Putamen (tissue), 1 donor: Measurements from ENCODE around the gene ZDHHC20.
A peak's percentile ranks its signal among the peaks of the same experiment; 100 is the strongest.
"Not testable (repeated sequence)": the region's sequence is repeated elsewhere in the genome, so short reads cannot be mapped to it uniquely, and the experiment has no call there.

Experiments used
- DNase-seq: peaks from one replicate; pipeline ENCODE4 v3.0.0-alpha.2; 2016; ENCODE audit warnings: low spot score

ZDHHC20 gene

DNA sequence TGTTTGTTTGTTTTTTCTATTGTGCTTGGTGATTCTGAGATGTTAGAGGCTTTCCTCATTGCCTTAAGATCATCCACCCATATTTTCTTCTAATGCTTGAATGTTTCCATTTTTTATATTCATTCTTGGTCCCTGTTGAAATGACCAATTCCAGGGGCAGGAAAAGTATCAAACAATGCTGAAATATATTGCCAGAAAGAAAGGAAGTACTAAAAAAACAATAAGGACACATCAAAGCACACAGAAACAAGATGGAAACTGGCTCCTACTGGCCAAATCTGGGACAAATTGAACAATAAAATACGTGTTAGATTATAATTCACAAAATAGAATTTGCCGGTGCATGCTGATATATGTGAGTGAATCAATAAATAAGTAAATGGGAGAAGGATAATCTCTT, 23.9 kb downstream of the ZDHHC20 start:
- no peak for DNase-seq

DNA sequence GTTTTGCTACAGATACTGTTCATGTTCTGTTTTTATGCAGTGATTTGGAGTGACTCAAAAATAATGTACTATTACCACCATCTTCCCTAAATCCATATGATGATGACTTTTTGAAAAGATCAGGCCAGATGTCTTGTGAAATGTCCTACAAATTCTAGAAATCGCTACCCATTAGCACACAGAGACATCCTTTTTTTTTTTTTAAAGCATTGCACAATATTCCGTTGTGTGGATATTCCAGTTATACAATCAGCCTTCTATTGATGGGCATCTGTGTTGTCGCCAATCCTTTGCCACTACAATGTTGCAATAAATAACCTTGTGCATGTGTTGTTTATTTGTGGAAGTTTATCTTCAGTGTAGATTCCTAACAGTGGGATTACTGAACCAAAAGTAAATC, 24.5 kb downstream of the ZDHHC20 start:
- DNase-seq = peak; percentile 76

DNA sequence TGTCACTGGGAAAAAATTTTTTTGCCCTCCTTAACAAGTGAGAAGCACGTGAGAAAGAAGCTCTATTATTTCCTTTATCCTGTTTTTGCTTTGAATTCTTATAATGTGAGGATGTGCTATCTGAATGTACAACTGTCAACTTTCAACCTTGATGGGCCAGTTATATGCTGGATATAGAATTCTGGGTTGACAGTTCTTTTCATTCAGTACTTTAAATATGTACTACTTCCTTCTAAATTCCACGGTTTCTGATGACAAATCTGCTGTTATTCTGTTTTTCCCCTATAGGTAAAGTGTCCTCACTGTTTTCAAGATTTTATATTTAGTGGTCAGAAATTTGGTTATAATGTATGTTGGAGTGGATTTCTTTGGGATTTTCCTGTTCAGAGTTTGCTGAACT, 29.9 kb downstream of the ZDHHC20 start:
- DNase-seq = no peak

DNA sequence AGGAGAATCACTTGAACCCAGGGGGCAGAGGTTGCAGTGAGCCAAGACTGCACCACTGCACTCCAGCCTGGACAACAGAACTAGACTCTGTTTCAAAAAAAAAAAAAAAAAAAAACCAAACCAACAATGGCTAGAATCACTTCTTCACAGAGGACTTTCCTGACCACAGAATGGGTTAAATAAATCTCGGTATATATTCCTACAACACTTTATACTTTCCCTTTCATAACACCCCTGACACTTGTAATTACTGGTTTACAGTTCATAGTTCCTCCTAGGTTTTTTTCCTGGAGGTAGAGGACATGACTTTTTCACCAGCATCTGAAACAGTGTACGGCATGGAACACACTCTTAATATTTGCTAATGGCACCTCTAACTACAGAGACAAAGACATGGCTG, 31.4 kb downstream of the ZDHHC20 start:
- no peak for DNase-seq

DNA sequence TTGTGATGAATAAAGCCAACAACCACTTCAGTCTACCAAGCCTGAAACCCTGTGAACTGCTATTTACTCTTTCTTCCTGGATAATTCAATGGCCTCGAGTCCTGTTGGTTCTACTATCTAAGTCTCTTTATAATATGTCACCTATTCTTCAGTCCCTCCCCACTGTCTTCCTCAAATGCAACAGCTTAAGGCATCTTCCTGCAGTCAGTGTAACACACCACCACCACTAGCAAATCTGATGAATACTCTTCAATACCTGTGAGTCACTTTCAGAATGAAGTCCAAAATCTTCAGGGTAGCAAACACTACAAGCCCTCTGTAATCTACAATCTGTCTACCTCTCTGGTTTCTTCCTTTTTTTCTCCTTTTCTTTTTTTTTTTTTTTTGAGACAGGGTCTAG, 32.9 kb downstream of the ZDHHC20 start:
- no peak for DNase-seq

DNA sequence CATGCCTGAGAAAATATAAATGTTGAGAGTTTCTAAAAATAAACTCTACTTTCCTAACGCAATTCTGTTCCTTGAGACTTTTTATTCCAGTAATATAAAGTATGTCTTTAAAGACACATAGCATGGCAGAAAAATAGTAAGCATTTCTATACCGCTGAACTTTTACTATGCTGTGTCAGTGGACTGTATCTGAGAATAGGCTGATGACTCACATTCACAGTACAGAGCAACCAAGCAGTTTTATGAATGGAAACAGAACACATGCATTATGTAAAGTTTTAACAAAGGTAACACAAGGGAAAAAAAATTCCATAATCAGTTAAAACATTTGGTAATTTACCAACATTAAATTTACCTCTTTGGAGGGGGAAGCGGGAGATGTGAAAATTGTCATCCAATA, 38.4 kb downstream of the ZDHHC20 start:
- no peak for DNase-seq

DNA sequence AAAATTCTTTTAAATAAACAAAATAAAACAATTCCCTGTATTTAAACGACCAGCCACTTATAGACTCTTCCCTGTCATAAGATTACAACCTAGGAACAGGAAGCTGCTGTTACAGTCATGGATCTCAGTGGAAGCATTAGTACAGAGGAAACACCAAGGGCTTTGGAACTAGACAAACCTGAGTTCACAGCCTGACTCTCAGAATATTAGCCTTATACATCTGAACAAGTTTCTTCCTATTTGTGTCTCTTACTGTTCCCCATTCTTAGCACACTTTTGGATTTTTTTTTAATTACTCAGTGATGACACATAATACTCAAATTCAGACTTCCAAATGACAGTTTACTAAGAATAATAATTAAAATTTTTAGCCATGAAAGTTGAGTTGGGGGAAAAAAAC, 46.1 kb downstream of the ZDHHC20 start:
- no peak for DNase-seq

DNA sequence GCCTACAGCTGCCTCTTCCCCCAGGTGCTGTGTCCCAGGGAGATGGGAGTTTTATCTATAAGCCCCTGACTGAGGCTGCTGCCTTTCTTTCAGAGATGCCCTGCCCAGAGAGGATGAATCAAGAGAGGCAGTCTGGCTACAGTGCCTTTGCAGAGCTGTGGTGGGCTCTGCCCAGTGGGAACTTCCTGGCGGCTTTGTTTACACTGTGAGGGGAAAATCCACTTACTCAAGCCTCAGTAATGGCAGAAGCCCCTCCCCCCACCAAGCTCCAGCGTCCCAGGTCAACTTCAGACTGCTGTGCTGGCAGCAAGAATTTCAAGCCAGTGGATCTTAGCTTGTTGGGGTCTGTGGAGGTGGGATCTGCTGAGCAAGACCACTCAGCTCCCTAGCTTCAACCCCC, 48.6 kb downstream of the ZDHHC20 start:
- DNase-seq = not testable (repeated sequence)

DNA sequence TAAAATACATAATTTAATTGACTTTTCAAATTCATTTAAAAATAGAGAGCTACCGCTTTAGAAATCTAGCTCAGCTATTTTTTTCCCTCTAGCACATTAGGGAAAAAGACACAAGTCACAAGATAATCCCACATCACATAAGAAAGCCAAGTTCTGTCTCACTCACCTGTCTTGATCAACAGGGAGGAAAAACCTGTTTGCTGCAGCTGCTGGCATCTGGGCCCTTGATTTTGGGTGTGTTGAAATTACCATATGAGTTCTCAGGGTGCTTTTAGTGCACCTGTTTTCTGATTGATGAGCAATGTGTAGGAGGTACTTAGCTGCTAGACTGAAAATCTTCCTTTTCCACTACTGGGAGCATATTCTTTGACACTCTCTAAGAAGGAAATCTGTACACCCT, 53.8 kb downstream of the ZDHHC20 start:
- DNase-seq = peak; percentile 29

DNA sequence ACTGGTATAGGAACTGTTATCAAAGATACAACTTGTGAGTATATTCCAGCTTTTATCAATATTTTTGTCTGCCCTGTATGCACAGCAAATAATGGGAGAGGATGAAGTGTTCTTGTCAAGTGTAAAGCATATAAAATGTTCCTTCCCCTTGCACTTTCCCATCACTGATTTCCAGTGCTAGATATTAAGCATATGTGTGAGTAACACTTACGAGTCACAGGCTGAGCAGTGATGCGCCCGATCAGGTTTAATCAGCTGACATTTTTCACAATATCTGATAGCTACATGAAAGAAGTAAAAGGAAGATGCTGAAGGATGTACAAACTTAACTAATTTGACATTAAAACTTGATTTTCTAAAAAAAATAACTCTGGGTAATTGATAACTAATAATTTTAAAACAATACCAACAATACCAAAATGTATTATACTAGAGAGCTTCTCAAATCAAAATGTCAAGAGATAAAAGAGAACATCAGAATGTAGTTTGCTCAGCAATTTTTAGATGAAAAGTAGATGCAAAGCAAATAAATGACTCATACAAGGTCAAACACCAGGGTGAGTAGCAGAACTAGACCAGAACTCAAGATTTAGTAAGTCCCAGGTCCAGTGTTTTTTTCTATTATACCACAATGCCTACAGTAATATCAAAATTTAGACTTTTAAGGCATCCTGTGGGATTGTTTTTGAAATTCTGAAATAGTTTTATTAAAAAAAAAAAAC, 56.4 kb downstream of the ZDHHC20 start:
- DNase-seq = no peak

DNA sequence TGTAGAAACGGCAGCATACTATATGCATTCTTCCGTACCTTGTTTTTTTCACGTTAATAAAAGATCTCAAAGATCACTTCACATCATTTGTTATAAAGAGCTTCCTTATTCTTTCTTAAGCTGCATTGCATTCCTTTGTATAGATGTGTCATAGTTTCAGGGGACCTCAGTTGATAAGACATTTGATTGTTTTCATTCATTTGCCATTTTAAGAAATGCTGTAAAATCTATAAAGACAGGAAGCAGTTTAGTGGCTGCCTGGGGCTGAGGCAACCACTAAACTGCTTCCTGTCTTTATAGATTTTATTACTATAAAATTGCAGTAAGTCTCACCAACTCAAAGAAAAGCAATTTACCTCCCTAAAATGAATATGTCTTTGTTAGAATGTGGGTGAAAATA, 59.4 kb downstream of the ZDHHC20 start:
- DNase-seq = no peak

DNA sequence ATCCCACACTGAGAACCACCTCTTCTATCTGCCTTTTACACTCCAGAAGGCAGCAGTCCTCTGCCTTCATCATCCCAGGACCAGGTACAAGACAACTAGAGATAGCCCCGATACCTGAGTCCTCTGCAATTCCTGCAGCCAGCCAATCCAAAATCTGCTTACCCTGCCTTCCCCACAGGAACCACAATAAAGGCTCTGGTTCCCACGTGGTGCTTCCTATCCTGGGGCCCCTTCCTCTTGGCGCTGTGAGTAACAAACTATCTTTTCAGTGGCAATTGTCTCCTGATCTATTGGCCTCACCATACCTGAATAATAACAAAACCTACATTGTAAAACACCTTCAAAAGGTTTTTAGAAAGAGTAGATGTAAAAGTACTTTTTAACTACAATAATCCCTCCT, 63.1 kb downstream of the ZDHHC20 start:
- no peak for DNase-seq

DNA sequence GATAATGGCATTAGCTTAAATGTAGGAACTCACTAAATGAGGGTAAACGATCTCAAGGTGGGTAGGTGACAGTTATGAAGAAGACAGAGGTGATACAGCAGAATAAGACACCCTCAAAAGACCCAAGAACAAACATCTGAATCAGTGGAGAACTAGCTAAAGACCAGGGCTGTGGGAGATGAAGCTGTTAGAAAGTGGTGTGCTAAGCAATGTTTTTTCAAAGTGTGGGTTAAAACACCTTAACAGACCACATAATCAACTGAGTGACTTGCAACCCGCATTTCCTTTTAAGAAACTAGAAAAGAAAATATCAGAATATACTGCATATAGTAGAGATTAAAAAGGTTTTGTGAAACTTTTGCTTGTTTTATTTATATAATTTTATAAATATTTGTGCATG, 70.0 kb downstream of the ZDHHC20 start:
- no peak for DNase-seq

DNA sequence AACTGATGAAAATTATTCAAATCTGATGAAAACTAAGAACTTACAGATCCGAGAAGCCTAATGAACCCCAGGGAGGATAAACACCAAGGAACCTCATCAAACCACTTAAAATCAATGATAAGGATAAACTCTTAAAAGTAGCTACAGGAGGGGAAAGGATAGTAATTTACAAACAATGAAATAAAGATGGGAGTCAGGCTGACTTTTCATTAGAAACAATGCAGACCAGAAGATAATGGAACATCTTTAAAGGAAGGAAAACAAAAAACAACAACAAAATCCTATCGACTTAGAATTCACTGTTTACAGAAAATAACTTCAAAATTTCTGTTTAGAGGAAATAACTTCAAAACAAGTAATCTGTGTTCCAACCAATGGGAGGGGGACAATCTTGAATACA, 73.4 kb downstream of the ZDHHC20 start:
- no peak for DNase-seq

DNA sequence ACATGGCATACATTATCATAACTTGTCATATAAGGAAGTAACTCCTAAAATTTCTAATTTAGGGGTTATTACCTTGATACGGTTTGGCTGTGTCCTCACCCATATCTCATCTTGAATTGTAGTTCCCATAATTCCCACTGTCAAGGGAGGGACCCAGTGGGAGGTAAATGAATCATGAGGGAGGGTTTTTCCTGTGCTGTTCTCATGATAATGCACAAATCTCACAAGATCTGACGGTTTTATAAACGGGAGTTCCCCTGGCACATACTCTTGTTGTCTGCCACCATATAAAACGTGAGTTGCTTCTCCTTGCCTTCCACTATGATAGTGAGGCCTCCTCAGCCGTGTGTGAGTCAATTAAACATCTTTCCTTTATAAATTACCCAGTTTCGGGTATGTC, 76.0 kb downstream of the ZDHHC20 start:
- DNase-seq = no peak

DNA sequence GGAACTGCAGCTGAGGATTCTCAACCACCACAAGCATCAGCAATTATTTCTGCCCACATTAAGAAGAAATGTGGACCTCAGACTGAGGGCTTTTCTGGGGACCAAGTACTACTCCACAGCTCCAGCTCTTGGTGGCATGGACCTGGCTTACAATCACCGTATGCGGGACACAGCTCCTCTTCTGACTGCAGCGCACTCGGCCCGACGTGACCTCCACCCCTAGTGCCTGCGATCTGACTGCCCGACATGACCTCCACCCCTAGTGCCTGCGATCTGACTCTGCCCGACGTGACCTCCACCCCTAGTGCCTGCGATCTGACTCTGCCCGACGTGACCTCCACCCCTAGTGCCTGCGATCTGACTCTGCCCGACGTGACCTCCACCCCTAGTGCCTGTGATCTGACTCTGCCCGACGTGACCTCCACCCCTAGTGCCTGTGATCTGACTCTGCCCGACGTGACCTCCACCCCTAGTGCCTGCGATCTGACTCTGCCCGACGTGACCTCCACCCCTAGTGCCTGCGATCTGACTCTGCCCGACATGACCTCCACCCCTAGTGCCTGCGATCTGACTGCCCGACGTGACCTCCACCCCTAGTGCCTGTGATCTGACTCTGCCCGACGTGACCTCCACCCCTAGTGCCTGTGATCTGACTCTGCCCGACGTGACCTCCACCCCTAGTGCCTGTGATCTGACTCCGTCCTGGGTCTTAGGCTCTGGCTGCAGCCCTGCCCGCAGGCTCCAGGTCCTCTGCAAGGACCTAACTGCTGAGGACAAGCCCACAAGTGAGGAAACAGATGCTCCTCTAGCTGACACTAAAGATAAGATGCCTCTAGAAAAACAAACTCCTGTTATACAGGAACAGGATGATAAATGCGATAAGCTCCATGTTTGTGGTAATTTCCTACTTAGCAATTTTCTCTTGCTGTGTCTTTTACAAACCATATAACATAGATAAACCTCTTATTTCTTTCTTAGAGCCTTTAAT, 81.8 kb downstream of the ZDHHC20 start:
- DNase-seq = not testable (repeated sequence)

DNA sequence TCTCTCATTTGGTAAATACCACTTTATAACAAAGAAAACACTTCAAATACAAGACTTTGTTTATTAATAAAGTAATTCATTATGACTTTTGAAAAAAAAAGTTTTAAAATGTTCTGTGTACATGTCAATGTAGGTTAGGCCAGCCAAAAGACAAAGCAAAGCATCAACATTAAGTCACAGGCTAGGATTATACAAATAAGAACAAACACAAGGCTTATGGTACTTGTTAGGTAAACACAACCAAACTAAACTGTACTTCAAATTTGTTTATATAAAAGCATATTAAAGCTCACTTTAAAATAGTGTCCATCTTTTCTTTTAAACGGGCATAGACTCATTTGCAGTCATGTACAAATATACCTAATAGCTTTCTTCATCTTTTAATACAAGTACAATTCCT, 86.6 kb downstream of the ZDHHC20 start:
- DNase-seq = no peak

DNA sequence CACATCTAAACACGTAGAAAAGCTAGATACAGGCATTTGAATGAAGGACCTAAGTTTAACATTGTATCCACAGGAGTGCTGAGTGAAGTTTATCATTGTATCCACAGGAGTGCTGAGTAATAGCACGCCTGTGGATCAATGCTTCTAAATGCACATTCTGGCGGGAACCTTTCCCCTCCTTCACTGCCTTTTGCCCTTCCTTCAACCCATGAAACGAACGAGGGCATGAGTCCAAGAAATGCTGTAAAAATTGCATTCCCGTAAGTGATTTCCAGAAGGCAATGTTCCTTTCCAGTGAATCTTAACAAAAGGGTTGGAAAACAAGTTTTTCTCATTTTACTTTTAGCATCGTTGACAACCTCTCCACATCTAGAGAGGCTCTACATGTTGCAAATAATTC, 88.1 kb downstream of the ZDHHC20 start:
- DNase-seq = no peak

DNA sequence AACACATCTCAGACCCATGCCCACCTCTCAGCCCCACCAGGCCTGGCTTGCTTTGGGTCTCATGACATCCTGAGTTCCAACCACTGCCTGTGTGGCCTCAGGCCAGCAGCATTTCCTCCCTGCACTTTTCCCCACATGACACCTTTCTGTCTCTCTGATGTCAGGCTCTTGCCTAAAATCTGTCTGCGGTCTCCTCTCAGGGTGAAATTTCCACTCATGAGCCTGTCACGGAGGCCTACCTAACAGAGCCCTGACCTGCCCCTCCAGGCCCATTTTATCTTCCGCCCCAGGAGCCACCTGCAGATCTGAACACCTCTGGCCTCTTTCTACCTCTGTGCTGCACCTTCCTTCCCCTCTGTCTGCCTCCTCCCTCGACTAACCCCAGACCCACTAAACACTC, 93.5 kb downstream of the ZDHHC20 start:
- no peak for DNase-seq

DNA sequence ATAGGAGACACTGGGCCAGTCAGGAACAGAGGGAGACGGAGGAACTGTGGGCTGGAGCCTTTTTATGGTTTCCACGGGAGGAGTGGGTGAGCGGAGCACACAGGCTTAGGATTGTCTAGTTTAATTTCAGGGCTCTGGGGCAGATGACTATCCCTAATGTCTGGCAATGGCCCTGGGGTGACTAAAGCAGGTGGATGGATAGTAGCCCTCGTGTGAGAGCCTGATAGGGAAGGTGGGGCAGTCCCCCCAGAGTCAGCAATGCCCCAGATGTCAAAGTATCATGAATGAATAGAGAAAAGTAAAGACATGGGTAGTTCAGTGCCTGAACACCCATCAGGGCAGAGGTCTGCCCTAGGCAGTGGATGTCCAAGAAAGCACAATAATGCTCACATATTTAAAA, 94.2 kb downstream of the ZDHHC20 start:
- no peak for DNase-seq

DNA sequence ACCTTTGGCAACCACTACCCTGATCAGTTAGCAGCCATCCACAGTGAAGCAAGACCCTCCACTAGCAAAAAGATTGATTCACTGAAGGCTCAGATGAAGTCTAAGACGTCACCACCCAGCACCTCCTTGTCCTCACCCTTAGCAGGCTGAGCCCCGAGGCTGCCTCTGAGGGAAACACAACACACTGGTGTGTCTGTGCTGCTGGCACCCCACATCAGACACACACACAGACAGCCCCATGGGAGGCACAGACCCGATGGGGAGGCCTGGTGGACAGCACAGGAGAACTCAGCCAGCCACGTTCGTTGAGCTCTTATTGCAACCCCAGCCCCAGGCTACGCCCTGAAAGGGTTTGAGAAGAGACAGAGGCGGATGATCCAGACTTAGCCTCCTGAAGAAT, 94.7 kb downstream of the ZDHHC20 start:
- no peak for DNase-seq

DNA sequence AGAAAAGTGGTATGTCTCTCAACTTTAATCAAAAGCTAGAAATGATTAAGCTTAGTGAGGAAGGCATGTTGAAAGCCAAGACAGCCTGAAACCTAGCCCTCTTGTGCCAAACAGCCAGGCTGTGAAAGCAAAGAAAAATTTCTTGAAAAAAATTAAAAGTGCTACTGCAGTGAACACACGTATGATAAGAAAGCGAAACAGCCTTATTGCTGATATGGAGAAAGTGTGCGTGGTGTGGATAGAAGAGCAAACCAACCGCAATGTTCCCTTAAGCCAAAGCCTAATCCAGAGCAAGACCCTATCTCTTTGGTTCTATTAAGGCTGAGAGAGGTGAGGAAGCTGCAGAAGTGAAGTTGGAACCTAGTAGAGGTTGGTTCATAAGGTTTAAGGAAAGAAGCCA, 96.4 kb downstream of the ZDHHC20 start:
- no peak for DNase-seq

DNA sequence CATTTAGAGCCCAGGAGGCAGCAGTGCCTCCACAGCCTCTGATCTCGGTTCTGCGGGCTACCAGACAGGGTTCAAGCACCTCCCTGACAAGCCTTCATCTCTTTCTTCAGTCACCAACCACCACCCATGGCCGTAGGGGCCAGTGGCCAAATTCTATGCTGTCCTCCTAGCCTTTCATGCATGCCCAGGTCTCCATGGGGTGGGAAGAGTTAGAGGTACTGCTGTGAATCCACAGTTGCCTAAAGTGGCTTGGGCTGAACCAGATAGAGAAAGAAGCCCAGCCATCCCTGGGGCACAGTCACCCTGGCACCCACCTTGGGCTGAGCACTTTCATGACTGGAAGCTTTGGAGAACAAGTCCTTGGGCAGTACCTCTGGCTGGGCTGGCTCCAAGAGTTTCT, 97.4 kb downstream of the ZDHHC20 start:
- no peak for DNase-seq
